PC-3 (cell line): Measurements from ENCODE around the gene TCEA2. TPM values are rescaled to one million over a fixed set of nuclear protein-coding genes. Genes with fewer than 3 reads are reported as not detected.

Experiments
- ATAC-seq: fragments of 200-7000 bp; cut with Tn5 transposase; 2 replicates; pipeline ENCODE4 v1.9.1; 2020; ENCODE audit warnings: mild to moderate bottlenecking, moderate library complexity
- BruUV-seq: library from RNA; stranded (reverse); fragments of 400-500 nt; replicated peaks from 2 replicates; lab custom pipeline; 2021; lab: Mats Ljungman, UMichigan
- CTCF ChIA-PET: fragments of 300-600 bp; sonication (Branson Sonifier 250); formaldehyde crosslinking; loops from one replicate; lab custom pipeline; 2022; ENCODE audit warnings: antibody characterized with exemption; lab: Charles Lee
- POLR2A ChIA-PET: fragments of 300-600 bp; sonication (Branson Sonifier 250); formaldehyde crosslinking; loops from one replicate; lab custom pipeline; 2022; ENCODE audit warnings: antibody characterized with exemption; ENCODE audit not compliant: unreplicated experiment; lab: Charles Lee
- DNase-seq: peaks from one replicate; pipeline ENCODE4 v3.0.0-alpha.2; 2015
- H2AFZ ChIP-seq: fragments of 300-600 bp; sonication (generic); 2 replicates; pipeline ENCODE4 v1.6.0; 2016; ENCODE audit warnings: antibody characterized with exemption, low read length
- H3F3A ChIP-seq: fragments of 300-600 bp; sonication (generic); one replicate; pipeline ENCODE4 v1.6.0; 2017; ENCODE audit warnings: antibody characterized with exemption, low read length, control low read depth, mild to moderate bottlenecking; ENCODE audit not compliant: unreplicated experiment
- H3K27ac ChIP-seq: fragments of 300-600 bp; sonication (generic); 2 replicates; pipeline ENCODE4 v1.5.1; 2016; ENCODE audit warnings: mild to moderate bottlenecking, low read length
- H3K27me3 ChIP-seq: fragments of 300-600 bp; sonication (generic); 2 replicates; pipeline ENCODE4 v1.6.1; 2016; ENCODE audit warnings: low read length, mixed read lengths
- H3K36me3 ChIP-seq: fragments of 300-600 bp; sonication (generic); 2 replicates; pipeline ENCODE4 v1.6.1; 2016; ENCODE audit warnings: low read depth, mixed run types, low read length, mixed read lengths
- H3K4me1 ChIP-seq: fragments of 300-600 bp; sonication (generic); 2 replicates; pipeline ENCODE4 v1.5.1; 2016; ENCODE audit warnings: low read length; ENCODE audit not compliant: insufficient read depth
- H3K4me2 ChIP-seq: fragments of 300-600 bp; sonication (generic); 2 replicates; pipeline ENCODE4 v1.6.0; 2016; ENCODE audit warnings: low read length
- H3K4me3 ChIP-seq: fragments of 300-600 bp; sonication (generic); 2 replicates; pipeline ENCODE4 v1.5.1; 2016; ENCODE audit warnings: mild to moderate bottlenecking, low read length, mixed read lengths
- H3K79me2 ChIP-seq: fragments of 300-600 bp; sonication (generic); 2 replicates; pipeline ENCODE4 v1.6.1; 2017; ENCODE audit warnings: low read length, mixed read lengths
- H3K9ac ChIP-seq: fragments of 300-600 bp; sonication (generic); 2 replicates; pipeline ENCODE4 v1.6.0; 2016; ENCODE audit warnings: mild to moderate bottlenecking, low read length
- H3K9me2 ChIP-seq: fragments of 300-600 bp; sonication (generic); replicated peaks from 2 replicates; pipeline ENCODE4 v1.6.1; 2016; ENCODE audit warnings: mixed run types, low read length, mixed read lengths
- H3K9me3 ChIP-seq: fragments of 300-600 bp; sonication (generic); 2 replicates; pipeline ENCODE4 v1.6.1; 2016; ENCODE audit warnings: low read length, mixed read lengths
- H4K20me1 ChIP-seq: fragments of 300-600 bp; sonication (generic); 2 replicates; pipeline ENCODE4 v1.6.1; 2016; ENCODE audit warnings: low read length, mixed read lengths
- CTCF ChIP-seq: fragments of 300-600 bp; sonication (generic); conservative IDR thresholded peaks from 2 replicates; pipeline ENCODE4 v1.5.1; 2017; ENCODE audit warnings: antibody characterized with exemption, low read depth, mild to moderate bottlenecking, low read length
- EZH2 ChIP-seq: fragments of 300-600 bp; sonication (generic); IDR thresholded peaks from one replicate; pipeline ENCODE4 v1.6.1; 2017; ENCODE audit warnings: antibody characterized with exemption, mild to moderate bottlenecking, low read length; ENCODE audit not compliant: unreplicated experiment
- EZH2phosphoT487 ChIP-seq: fragments of 300-600 bp; sonication (generic); IDR thresholded peaks from 2 replicates; pipeline ENCODE4 v1.6.1; 2018; ENCODE audit warnings: mild to moderate bottlenecking, antibody characterized with exemption, low read length, borderline replicate concordance
- intact Hi-C: fragments of 100-400 bp; cut with micrococcal nuclease; formaldehyde crosslinking; loops from 2 replicates; pipeline ENCODE4 v1.9.0; 2023
- total RNA-seq: library from RNA; depleted of rRNA; stranded (reverse); fragments of >200 nt; gene quantifications from 2 replicates; pipeline ENCODE4 v1.2.3, GENCODE V29; 2014

The TCEA2 gene
- total RNA-seq, 1 experiment from 2014 or later: 19.1 TPM

GRCh38 chr20:64104667-64105451, 41.9 kb downstream of the TCEA2 start:
- intact Hi-C loops: no loop called here
- Histone ChIP-seq H4K20me1 (no peaks in the 10 kb centered on the region), H3K27ac (no peak overlapping the region), H3F3A (no peaks in the 10 kb centered on the region), H3K4me3 (no peak overlapping the region), H3K4me2 (no peak overlapping the region), H3K9ac (no peak overlapping the region), H3K27me3 (0 out of 2 replicates have a peak, but pooled peaks cover 7% of the 10 kb centered on the region), H2AFZ (no peak overlapping the region), H3K4me1 (no peaks in the 10 kb centered on the region), H3K79me2 (no peaks in the 10 kb centered on the region), H3K36me3 (no peaks in the 10 kb centered on the region), H3K9me2 (no peaks in the 10 kb centered on the region), H3K9me3 (no peaks in the 10 kb centered on the region)
- TF ChIP-seq EZH2 (no peak), CTCF (no peak), EZH2phosphoT487 (no peak)
- ChIA-PET CTCF (no interaction called here), POLR2A (no interaction called here)
- DNase-seq (no peak), ATAC-seq (no peak)
- no TSS peak for BruUV-seq

- H3K79me2 ChIP-seq: no peaks in the 10 kb centered on the region
- no peak overlapping the region for H2AFZ ChIP-seq
- H3K4me3 ChIP-seq: no peak overlapping the region
- H3K27me3 ChIP-seq: 0 out of 2 replicates have a peak, but pooled peaks cover 7% of the 10 kb centered on the region
- H3K9me3 ChIP-seq: no peaks in the 10 kb centered on the region
- H4K20me1 ChIP-seq: no peaks in the 10 kb centered on the region
- no peak for DNase-seq
- ChIA-PET CTCF (no interaction called here), POLR2A (no interaction called here)
- BruUV-seq: no TSS peak
- no peak overlapping the region for H3K4me2 ChIP-seq
- ATAC-seq: no peak
- H3K9me2 ChIP-seq: no peaks in the 10 kb centered on the region
- no peak for TF ChIP-seq EZH2
- no peak for TF ChIP-seq CTCF
- TF ChIP-seq EZH2phosphoT487: no peak
- H3K36me3 ChIP-seq: no peaks in the 10 kb centered on the region
- H3F3A ChIP-seq: no peaks in the 10 kb centered on the region
- no peak overlapping the region for H3K9ac ChIP-seq
- intact Hi-C loops: no loop called here
- H3K27ac ChIP-seq: no peak overlapping the region
- H3K4me1 ChIP-seq: no peaks in the 10 kb centered on the region
Measured at GRCh38 chr20:64105846-64106434, 42.9 kb downstream of the TCEA2 start.
